GM12891 (cell line): Measurements from ENCODE around the gene ARHGEF4.

Experiments used
- POLR2A ChIP-seq: IDR thresholded peaks from 2 replicates; pipeline ENCODE4 v1.6.1; 2011; ENCODE audit warnings: low read depth, low read length, control low read depth
- POLR2AphosphoS5 ChIP-seq: IDR thresholded peaks from 2 replicates; pipeline ENCODE4 v1.6.1; 2011; ENCODE audit warnings: low read depth, low read length, control low read depth

DNA sequence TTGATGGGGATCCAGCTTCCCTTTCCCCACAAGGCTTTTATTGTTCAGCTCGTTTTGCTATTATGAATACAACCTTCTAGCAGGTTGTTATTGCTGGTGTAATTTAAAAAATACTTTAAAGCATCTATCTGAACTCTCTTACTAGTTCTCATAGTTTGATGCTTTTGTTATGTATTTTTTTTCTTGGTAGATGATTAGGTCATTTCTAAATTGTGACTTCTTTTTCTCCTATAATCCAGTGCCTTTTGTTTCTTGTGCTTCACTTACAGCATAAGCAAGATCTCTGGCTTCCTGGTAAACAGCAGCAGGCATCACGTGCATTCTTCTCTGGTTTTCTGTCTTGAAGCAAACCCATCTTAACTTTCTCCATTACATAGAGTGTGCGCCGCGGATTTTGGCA is 160.5 kb downstream of the ARHGEF4 start:
- no peak for TF ChIP-seq POLR2A
- no peak for TF ChIP-seq POLR2AphosphoS5
